Aorta (tissue), 5 donors: ENCODE data around the gene MGA. TPM values are rescaled to one million over a fixed set of nuclear protein-coding genes. Genes with fewer than 3 reads are reported as not detected.
"Not testable (repeated sequence)": the region's sequence is repeated elsewhere in the genome, so short reads cannot be mapped to it uniquely, and the experiment has no call there.

Source experiments
- ATAC-seq: fragments of 200-7000 bp; cut with Tn5 transposase; one replicate; pipeline ENCODE4 v1.9.1; 2022; ENCODE audit warnings: moderate library complexity; ENCODE audit not compliant: low FRiP score
- DNase-seq, 2 donors: peaks; one replicate each; pipeline ENCODE4 v3.0.0-alpha.2; 2020
- H3K27ac ChIP-seq, 2 donors: one replicate each; pipeline ENCODE4 v1.5.1; 2013; ENCODE audit warnings: low read length in 2 of 2, mild to moderate bottlenecking in 2 of 2, moderate library complexity in 2 of 2, control low read depth in 1 of 2, inconsistent platforms in 1 of 2, low read depth in 1 of 2
- H3K27me3 ChIP-seq, 2 donors: one replicate each; pipeline ENCODE4 v1.6.1; 2013; ENCODE audit warnings: control low read depth in 1 of 2, low read length in 1 of 2, mild to moderate bottlenecking in 1 of 2, moderate library complexity in 1 of 2; ENCODE audit not compliant: insufficient read depth in 2 of 2, control insufficient read depth in 1 of 2
- H3K36me3 ChIP-seq, 2 donors: one replicate each; pipeline ENCODE4 v1.6.1; 2013; ENCODE audit warnings: control low read depth in 1 of 2, low read length in 1 of 2, mild to moderate bottlenecking in 1 of 2; ENCODE audit not compliant: insufficient read depth in 2 of 2, control insufficient read depth in 1 of 2
- H3K4me1 ChIP-seq, 2 donors: one replicate each; pipeline ENCODE4 v1.6.1; 2013; ENCODE audit warnings: low read length in 2 of 2, control low read depth in 1 of 2, mild to moderate bottlenecking in 1 of 2, moderate library complexity in 1 of 2; ENCODE audit not compliant: insufficient read depth in 2 of 2, control insufficient read depth in 1 of 2
- H3K4me3 ChIP-seq, 2 donors: one replicate each; pipeline ENCODE4 v1.5.1; 2013; ENCODE audit warnings: low read length in 2 of 2, control low read depth in 1 of 2, mild to moderate bottlenecking in 1 of 2
- H3K9me3 ChIP-seq: one replicate; pipeline ENCODE4 v1.6.1; 2013; ENCODE audit warnings: mild to moderate bottlenecking, low read length; ENCODE audit not compliant: control insufficient read depth
- WGBS, 2 donors: extraction: QIAGEN DNeasy Blood & Tissue Kit; methylation state at CpG; one replicate each; pipeline ENCODE4 v1.1.7; 2013; 5-methylcytosine and 5-hydroxymethylcytosine counted together
- intact Hi-C, 2 donors: fragments of 100-400 bp; cut with DNase I; formaldehyde crosslinking; loops; one replicate each; pipeline versions ENCODE4 v1.14.2 to v1.15.0; 2022
- polyA plus RNA-seq, 2 donors: library from polyadenylated mRNA; stranded (reverse); fragments of 200-250 nt; gene quantifications; one replicate each; pipeline ENCODE4 v1.2.3, GENCODE V29; 2013
- total RNA-seq, 2 donors: library from RNA; stranded (reverse); fragmentation: NEBNext Ultra II Directional; extraction: Animal tissue kit (Norgen Biotek cat#: 25700); gene quantifications; one replicate each; pipeline ENCODE4 v1.2.1, GENCODE V29; 2021
- donor health status: healthy with polysubstance abuse.
- donor health status: Bipolar disorder and iron deficiency.
- donor health status: DM: no; HTN: no; CAD: no.
- donor health status: DM: no; HTN: no; CAD: no.
- donor health status: DM: yes; HTN: yes; CAD: no.

Gene MGA
- total and polyA plus RNA-seq, 4 donors: 1.9 to 46.6 (median 25.1) TPM

GRCh38 chr15:41735492-41735891 is 75.3 kb downstream of the MGA start:
- H3K4me3 ChIP-seq, H3K36me3 ChIP-seq, H3K27me3 ChIP-seq, H3K4me1 ChIP-seq, H3K27ac ChIP-seq, intact Hi-C loops, DNase-seq, H3K9me3 ChIP-seq, ATAC-seq: not testable (repeated sequence)
- WGBS, 2 donors: 92 to 94% methylated on average over 10 of the region's 10 CpGs

DNA sequence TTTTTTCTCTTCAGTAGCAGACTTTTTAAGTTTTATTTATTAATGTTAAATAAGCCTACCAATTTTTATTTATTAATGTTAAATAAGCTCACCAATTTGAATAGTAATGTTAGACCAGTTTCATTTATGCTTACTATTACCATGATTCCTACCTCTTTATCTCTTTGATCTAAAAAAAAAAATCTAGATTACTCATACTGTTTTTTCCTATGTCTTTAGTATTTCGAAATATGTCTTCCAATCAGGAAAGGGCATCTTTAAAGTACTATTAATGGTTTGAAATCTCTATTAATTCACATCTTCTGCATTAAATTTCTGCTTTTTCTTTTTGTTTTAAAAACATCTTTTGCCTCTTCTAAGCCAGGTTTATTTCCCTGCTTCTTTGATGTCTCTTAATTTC is 86.6 kb downstream of the MGA start:
- Histone ChIP-seq H3K36me3 (peaks cover 9 to 10% of the 10 kb centered on the region in 2 donors), H3K27me3 (no peaks in the 10 kb centered on the region)
- ATAC-seq: no peak

DNA sequence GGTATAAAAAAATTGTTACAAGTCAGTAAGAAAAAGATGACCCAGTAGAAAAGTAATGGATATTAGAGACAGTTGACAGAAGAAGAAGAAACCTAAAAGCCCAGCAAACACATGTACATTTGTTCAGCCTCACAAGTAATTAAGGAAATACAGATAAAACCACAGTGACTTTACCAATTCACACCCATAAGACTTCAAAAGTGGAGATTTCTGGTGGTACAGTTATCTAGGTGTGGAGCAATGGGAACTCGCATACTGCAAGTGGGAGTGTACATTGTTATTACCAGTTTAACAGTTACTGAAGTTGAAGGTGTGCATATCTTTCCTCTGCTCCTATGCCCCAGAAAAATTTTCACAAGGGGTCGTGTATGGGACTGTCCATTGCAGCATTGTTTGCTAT is 96.0 kb downstream of the MGA start:
- Histone ChIP-seq H3K4me1 (no peaks in the 10 kb centered on the region), H3K4me3 (no peak overlapping the region), H3K27ac (no peak overlapping the region), H3K36me3 (peaks cover 0 to 1% of the 10 kb centered on the region in 2 donors), H3K27me3 (no peaks in the 10 kb centered on the region), H3K9me3 (no peaks in the 10 kb centered on the region)
- WGBS, 2 donors: 95 to 96% methylated on average over 2 of the region's 2 CpGs
- intact Hi-C loops: no loop called here
- ATAC-seq (no peak), DNase-seq (no peak)

More for the DNA sequence above, 86.6 kb downstream of the MGA start:
- no peak for DNase-seq
- no peak overlapping the region for H3K27ac ChIP-seq
- H3K4me3 ChIP-seq: no peak overlapping the region
- 91 to 92% methylated on average over 1 of the region's 1 CpG for WGBS, 2 donors
- H3K4me1 ChIP-seq: no peaks in the 10 kb centered on the region
- no peaks in the 10 kb centered on the region for H3K9me3 ChIP-seq
- intact Hi-C loops: no loop called here

DNA sequence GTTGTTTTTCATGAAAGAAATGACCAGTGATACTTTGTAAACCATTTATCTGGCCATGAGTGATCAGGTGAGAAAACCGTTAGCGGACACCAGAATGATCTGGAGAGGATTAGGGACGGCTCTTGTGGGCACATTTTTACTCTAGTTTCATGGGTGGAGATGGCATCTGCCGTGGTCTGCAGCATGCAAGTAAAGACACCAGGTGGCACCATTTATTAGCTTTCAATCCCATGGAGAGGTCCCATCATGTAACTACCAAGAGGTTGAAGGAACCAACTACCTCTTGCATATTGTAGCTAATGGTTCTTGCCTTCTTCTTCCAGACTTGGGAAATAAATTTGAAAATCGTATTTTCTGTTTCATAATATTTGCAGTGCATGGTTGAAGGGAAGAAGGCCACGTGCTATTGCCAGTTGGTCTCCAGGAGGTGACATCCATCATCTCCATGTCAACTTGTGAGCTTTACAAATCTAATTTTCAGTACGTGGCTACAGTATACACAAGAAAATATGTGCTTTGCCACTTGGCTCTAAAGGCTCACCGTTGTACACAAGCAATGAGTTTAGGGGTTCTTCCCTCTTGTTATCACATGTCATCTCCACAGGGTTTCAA is 112.6 kb downstream of the MGA start:
- no peaks in the 10 kb centered on the region for H3K27me3 ChIP-seq
- ATAC-seq (peak; percentile 42), DNase-seq (no peak)
- no peak overlapping the region for H3K4me3 ChIP-seq
- peak overlapping the region; percentile 23 to 84 for H3K27ac ChIP-seq
- H3K36me3 ChIP-seq: peaks cover 0 to 2% of the 10 kb centered on the region in 2 donors
- intact Hi-C loops: loop anchor here (1.0 to 5.0 kb wide), 3 partner anchors 38 to 129 kb away; no protein-coding TSS in a partner anchor
- H3K4me1 ChIP-seq: peaks cover 4 to 6% of the 10 kb centered on the region in 2 donors
- no peaks in the 10 kb centered on the region for H3K9me3 ChIP-seq
- 38 to 39% methylated on average over 8 of the region's 8 CpGs for WGBS, 2 donors

- H3K36me3 ChIP-seq: peaks cover 0 to 2% of the 10 kb centered on the region in 2 donors
- intact Hi-C loops: loop anchor here (1.0 to 5.0 kb wide), 3 partner anchors 37 to 129 kb away; no protein-coding TSS in a partner anchor
- H3K9me3 ChIP-seq: no peaks in the 10 kb centered on the region
- peaks cover 4 to 6% of the 10 kb centered on the region in 2 donors for H3K4me1 ChIP-seq
- DNase-seq: no peak
- H3K27ac ChIP-seq: peak overlapping the region; percentile 72 to 84
- ATAC-seq: no peak
- H3K4me3 ChIP-seq: peak overlapping the region in 1 of 2 donors; percentile 22
- no peaks in the 10 kb centered on the region for H3K27me3 ChIP-seq
- 7 to 8% methylated on average over 5 of the region's 5 CpGs for WGBS, 2 donors
These were observed 113.1 kb downstream of the MGA start for GRCh38 chr15:41773332-41773728.

GRCh38 chr15:41773729-41774061 is 113.5 kb downstream of the MGA start:
- ATAC-seq (no peak), DNase-seq (no peak)
- H3K4me3 ChIP-seq: peak overlapping the region; percentile 7 to 22
- H3K27me3 ChIP-seq: no peaks in the 10 kb centered on the region
- H3K4me1 ChIP-seq: peaks cover 4 to 6% of the 10 kb centered on the region in 2 donors
- H3K36me3 ChIP-seq: no peaks in the 10 kb centered on the region
- H3K9me3 ChIP-seq: no peaks in the 10 kb centered on the region
- H3K27ac ChIP-seq: peak overlapping the region; percentile 72 to 84
- intact Hi-C loops: loop anchor here (1.0 to 5.0 kb wide), 3 partner anchors 37 to 129 kb away; no protein-coding TSS in a partner anchor
- WGBS, 2 donors: 1 to 2% methylated on average over 7 of the region's 7 CpGs

DNA sequence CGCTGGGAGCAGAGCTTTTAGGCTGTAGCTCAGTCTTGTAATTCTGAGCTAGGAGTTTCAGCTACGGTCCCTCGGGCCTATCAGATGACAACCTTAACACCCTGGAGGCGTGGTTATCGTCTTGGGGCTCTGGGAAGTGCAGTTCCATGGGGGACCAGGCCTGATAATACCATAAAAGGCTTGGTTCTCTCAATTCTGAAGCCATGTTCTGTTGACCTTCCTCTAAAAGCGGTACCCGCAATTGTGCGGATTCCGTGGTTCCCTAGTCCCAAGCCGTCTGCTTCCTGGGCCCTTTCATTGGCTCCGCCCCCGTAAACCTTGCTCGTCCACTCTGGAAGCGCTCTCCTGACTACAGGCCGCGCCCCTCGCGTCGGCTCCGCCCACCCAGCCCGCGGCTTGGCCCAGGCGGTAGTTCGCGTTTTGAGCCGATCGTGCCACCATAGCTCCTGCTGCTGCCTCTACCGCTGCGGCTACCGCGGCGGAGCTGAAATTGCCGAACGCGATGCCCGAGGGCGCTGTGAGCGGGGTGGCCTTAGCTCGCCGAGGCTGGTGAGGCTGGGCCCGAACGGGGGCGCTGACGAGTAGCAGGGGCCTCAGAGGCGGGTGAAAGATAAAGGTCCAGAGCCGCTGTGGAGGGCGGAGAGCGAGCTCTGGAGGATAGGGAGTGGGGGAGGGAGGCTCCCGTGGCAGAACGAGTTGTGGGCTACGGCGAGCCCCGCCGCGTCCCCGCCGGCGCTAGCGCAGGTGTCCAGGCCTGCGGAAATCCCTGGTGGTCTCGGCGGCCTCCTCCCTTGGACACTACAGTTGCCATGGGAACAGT is 114.1 kb downstream of the MGA start, which contains the start of gene MAPKBP1:
MAPKBP1 (plus strand) TSS at position 423 of the 820 bp plus-strand sequence. CDS start 792 bp downstream, outside the sequence.
- H3K36me3 ChIP-seq: no peaks in the 10 kb centered on the region
- H3K27ac ChIP-seq: peak within 1 kb of the TSS; percentile 72 to 84
- ATAC-seq: peak; percentile 99
- no peaks in the 10 kb centered on the region for H3K27me3 ChIP-seq
- peak; percentile 99 for DNase-seq
- H3K4me3 ChIP-seq: peak within 1 kb of the TSS; percentile 19 to 66
- H3K4me1 ChIP-seq: peaks cover 4 to 6% of the 10 kb centered on the region in 2 donors
- H3K9me3 ChIP-seq: no peaks in the 10 kb centered on the region
- 0 to 1% methylated on average over 59 to 62 of the region's 62 CpGs for WGBS, 2 donors
- intact Hi-C loops: loop anchor here in 1 of 2 donors (5.0 kb wide), 1 partner anchor 128 kb away; no protein-coding TSS in a partner anchor

DNA sequence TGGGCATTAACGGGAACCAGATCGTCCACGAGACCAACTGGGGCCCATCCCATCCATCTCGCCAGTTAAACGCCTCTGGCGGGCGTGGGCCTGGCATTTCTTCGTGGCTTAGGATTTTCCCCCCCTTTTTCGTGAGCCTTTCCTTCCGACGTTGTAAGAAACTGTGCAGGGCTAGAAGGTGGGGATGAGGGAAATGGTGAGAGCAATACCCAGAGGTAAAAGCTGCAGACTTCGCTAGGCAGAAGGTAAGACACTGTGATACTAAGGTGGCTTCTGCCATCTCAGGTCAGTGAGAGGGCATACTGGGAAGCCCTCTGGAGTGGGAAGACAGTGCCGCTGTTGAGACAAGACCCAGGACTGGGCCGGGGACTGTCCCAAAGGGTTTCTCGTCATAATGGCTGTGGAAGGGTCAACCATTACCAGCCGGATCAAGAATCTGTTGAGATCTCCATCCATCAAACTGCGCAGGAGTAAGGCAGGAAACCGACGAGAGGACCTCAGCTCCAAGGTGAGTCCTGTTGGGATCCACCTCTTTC is 114.7 kb downstream of the MGA start:
- Histone ChIP-seq H3K4me3 (peak overlapping the region; percentile 19 to 66), H3K4me1 (peaks cover 4 to 7% of the 10 kb centered on the region in 2 donors), H3K36me3 (peaks cover 0 to 1% of the 10 kb centered on the region in 2 donors), H3K27me3 (no peaks in the 10 kb centered on the region), H3K9me3 (no peaks in the 10 kb centered on the region), H3K27ac (peak overlapping the region in 1 of 2 donors; percentile 57)
- intact Hi-C loops: loop anchor here in 1 of 2 donors (5.0 kb wide), 1 partner anchor 127 kb away; no protein-coding TSS in a partner anchor
- ATAC-seq: peak; percentile 40
- 2 to 3% methylated on average over 19 of the region's 19 CpGs for WGBS, 2 donors
- DNase-seq: no peak
